NT2/D1 (cell line): Measurements from ENCODE around the gene CDH13.

ENCODE experiments used
- SUZ12 ChIP-seq: IDR thresholded peaks from 2 replicates; pipeline ENCODE4 v1.6.1; 2011; ENCODE audit not compliant: insufficient read length, insufficient read depth; ENCODE audit errors: extremely low read depth
- YY1 ChIP-seq: IDR thresholded peaks from 2 replicates; pipeline ENCODE4 v1.6.1; 2011; ENCODE audit not compliant: insufficient read length, insufficient read depth
- ZNF274 ChIP-seq: IDR thresholded peaks from 2 replicates; pipeline ENCODE4 v1.6.1; 2011; ENCODE audit warnings: mild to moderate bottlenecking, low read depth, low read length

DNA sequence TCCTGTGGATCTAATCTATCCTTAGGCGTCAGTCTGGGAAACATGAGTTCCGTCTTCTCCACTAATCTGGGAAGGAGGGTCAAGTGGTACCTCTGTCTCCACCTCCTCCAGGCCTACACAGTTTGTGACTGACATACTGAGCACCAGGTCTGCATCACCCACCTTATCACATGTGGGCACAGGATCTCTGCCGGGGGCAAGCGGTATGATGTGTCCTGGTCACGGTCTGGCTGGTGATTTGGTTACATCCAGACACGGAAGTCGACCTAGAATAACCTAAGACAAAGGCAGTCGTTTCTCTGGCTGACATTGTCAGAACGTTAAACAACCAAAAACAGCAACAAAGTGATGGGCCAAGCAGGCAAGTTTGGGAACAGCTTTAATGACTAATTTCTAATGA lies 1098.5 kb downstream of the CDH13 start:
- TF ChIP-seq YY1 (no peak), ZNF274 (no peak), SUZ12 (no peak)
